IMR-90 (cell line): ENCODE data around the gene ARHGAP36.

Experiments
- MAZ ChIP-seq: IDR thresholded peaks from 2 replicates; pipeline ENCODE4 v1.6.1; 2012; ENCODE audit warnings: low read depth, mild to moderate bottlenecking, low read length, improper control_type of control experiment, moderate library complexity, borderline replicate concordance
- POLR2A ChIP-seq: IDR thresholded peaks from 2 replicates; pipeline ENCODE4 v1.6.1; 2012; ENCODE audit warnings: mild to moderate bottlenecking, low read depth, low read length
- RCOR1 ChIP-seq: IDR thresholded peaks from 2 replicates; pipeline ENCODE4 v1.6.1; 2012; ENCODE audit warnings: mild to moderate bottlenecking, low read length, improper control_type of control experiment; ENCODE audit not compliant: insufficient replicate concordance
- TF ChIP-seq, protein P1 (sequence below): conservative IDR thresholded peaks from 2 replicates; pipeline ENCODE4 v1.5.1; 2012; ENCODE audit warnings: mild to moderate bottlenecking, low read depth, low read length, improper control_type of control experiment

DNA sequence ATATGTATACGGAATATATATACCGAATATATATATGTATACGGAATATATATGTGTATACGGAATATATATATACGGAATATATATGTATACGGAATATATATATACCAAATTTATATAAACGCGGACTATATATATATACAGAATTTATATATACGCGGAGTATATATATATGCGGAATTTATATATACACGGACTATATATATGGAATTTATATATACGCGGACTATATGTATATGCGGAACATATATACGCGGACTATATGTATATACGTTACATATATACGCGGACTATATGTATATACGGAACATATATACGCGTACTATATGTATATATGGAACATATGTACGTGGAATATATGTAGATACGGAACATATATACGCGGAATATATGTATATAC, 78.6 kb downstream of the ARHGAP36 start:
- TF ChIP-seq, protein P1, sequence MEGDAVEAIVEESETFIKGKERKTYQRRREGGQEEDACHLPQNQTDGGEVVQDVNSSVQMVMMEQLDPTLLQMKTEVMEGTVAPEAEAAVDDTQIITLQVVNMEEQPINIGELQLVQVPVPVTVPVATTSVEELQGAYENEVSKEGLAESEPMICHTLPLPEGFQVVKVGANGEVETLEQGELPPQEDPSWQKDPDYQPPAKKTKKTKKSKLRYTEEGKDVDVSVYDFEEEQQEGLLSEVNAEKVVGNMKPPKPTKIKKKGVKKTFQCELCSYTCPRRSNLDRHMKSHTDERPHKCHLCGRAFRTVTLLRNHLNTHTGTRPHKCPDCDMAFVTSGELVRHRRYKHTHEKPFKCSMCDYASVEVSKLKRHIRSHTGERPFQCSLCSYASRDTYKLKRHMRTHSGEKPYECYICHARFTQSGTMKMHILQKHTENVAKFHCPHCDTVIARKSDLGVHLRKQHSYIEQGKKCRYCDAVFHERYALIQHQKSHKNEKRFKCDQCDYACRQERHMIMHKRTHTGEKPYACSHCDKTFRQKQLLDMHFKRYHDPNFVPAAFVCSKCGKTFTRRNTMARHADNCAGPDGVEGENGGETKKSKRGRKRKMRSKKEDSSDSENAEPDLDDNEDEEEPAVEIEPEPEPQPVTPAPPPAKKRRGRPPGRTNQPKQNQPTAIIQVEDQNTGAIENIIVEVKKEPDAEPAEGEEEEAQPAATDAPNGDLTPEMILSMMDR = no peak
- no peak for TF ChIP-seq POLR2A
- no peak for TF ChIP-seq MAZ
- TF ChIP-seq RCOR1 = no peak
